GM23338 (cell line): Measurements from ENCODE around the gene WWOX. TPM values are rescaled to one million over a fixed set of nuclear protein-coding genes. Genes with fewer than 3 reads are reported as not detected.

Source experiments
- ATAC-seq: fragments of 200-7000 bp; cut with Tn5 transposase; 3 replicates; pipeline ENCODE4 v1.9.1; 2020
- DNase-seq: peaks from one replicate; pipeline ENCODE4 v3.0.0-alpha.2; 2015; ENCODE audit warnings: low spot score
- H2AFZ ChIP-seq: fragments of 200-600 bp; sonication (generic); 2 replicates; pipeline ENCODE4 v1.8.0; 2016; ENCODE audit warnings: antibody characterized with exemption, mild to moderate bottlenecking, moderate library complexity
- H3F3A ChIP-seq: fragments of 200-600 bp; sonication (generic); replicated peaks from 2 replicates; pipeline ENCODE4 v1.8.0; 2017; ENCODE audit warnings: antibody characterized with exemption, mixed run types, low read depth
- H3K27ac ChIP-seq: fragments of 200-600 bp; sonication (generic); 2 replicates; pipeline ENCODE4 v1.6.1; 2016; ENCODE audit warnings: low read depth
- H3K27me3 ChIP-seq: fragments of 200-600 bp; sonication (generic); 2 replicates; pipeline ENCODE4 v1.8.0; 2016; ENCODE audit warnings: mild to moderate bottlenecking, mixed run types, moderate library complexity; ENCODE audit not compliant: insufficient read depth
- H3K36me3 ChIP-seq: fragments of 200-600 bp; sonication (generic); 2 replicates; pipeline ENCODE4 v1.8.0; 2016; ENCODE audit warnings: mild to moderate bottlenecking; ENCODE audit not compliant: insufficient read depth
- H3K4me1 ChIP-seq: fragments of 200-600 bp; sonication (generic); 2 replicates; pipeline ENCODE4 v1.8.0; 2016; ENCODE audit warnings: mild to moderate bottlenecking, moderate library complexity; ENCODE audit not compliant: insufficient read depth
- H3K4me2 ChIP-seq: fragments of 200-600 bp; sonication (generic); 2 replicates; pipeline ENCODE4 v1.7.1; 2017; ENCODE audit warnings: mixed run types
- H3K4me3 ChIP-seq: fragments of 200-600 bp; sonication (generic); 2 replicates; pipeline ENCODE4 v1.6.1; 2016; ENCODE audit warnings: mixed run types
- H3K79me2 ChIP-seq: fragments of 200-600 bp; sonication (generic); replicated peaks from 2 replicates; pipeline ENCODE4 v1.8.0; 2017; ENCODE audit warnings: mild to moderate bottlenecking; ENCODE audit not compliant: insufficient read depth
- H3K9me2 ChIP-seq: fragments of 200-600 bp; sonication (generic); 2 replicates; pipeline ENCODE4 v1.8.0; 2017; ENCODE audit not compliant: insufficient read depth
- H4K20me1 ChIP-seq: fragments of 200-600 bp; sonication (generic); replicated peaks from 2 replicates; pipeline ENCODE4 v1.8.0; 2017; ENCODE audit warnings: mild to moderate bottlenecking; ENCODE audit not compliant: insufficient read depth
- H3K27ac Mint-ChIP-seq: 2 replicates; pipeline ENCODE4 v1.8.0; 2020; ENCODE audit warnings: inconsistent platforms, mild to moderate bottlenecking, moderate library complexity, mixed read lengths
- H3K27me3 Mint-ChIP-seq: 3 replicates; pipeline ENCODE4 v1.8.0; 2022; ENCODE audit warnings: low read depth, mild to moderate bottlenecking, moderate library complexity, mixed read lengths, inconsistent platforms; ENCODE audit not compliant: insufficient read depth, poor library complexity
- H3K36me3 Mint-ChIP-seq: 3 replicates; pipeline ENCODE4 v1.8.0; 2021; ENCODE audit warnings: low read depth, mild to moderate bottlenecking, inconsistent platforms, moderate library complexity, mixed read lengths
- H3K4me1 Mint-ChIP-seq: 3 replicates; pipeline ENCODE4 v1.8.0; 2020; ENCODE audit warnings: mild to moderate bottlenecking, inconsistent platforms, mixed read lengths
- H3K4me3 Mint-ChIP-seq: 3 replicates; pipeline ENCODE4 v1.8.0; 2021; ENCODE audit warnings: moderate library complexity, mild to moderate bottlenecking, inconsistent platforms, mixed read lengths
- H3K9me3 Mint-ChIP-seq: 3 replicates; pipeline ENCODE4 v1.8.0; 2020; ENCODE audit warnings: moderate library complexity, mild to moderate bottlenecking, inconsistent platforms, mixed read lengths
- CREB1 ChIP-seq: fragments of 250-450 bp; sonication (Bioruptor Pico); IDR thresholded peaks from 2 replicates; pipeline ENCODE4 v1.5.0; 2020; ENCODE audit warnings: low read depth, mild to moderate bottlenecking, moderate library complexity
- CTCF ChIP-seq, 2 experiments: fragments of 200-600 bp in 1 of 2; sonication (generic) in 1 of 2; conservative IDR thresholded peaks; 2 replicates each; pipeline versions ENCODE4 v1.5.1 to v1.6.1; 2016 to 2017; ENCODE audit warnings: antibody characterized with exemption in 2 of 2, low read depth in 2 of 2, mild to moderate bottlenecking in 2 of 2, moderate library complexity in 1 of 2
- ETS1 ChIP-seq: IDR thresholded peaks from 2 replicates; pipeline ENCODE4 v1.6.1; 2016; ENCODE audit warnings: antibody characterized with exemption
- EZH2 ChIP-seq: fragments of 200-600 bp; sonication (generic); IDR thresholded peaks from one replicate; pipeline ENCODE4 v1.8.0; 2017; ENCODE audit warnings: antibody characterized with exemption, mild to moderate bottlenecking, low read depth; ENCODE audit not compliant: unreplicated experiment
- EZH2phosphoT487 ChIP-seq: fragments of 200-600 bp; sonication (generic); IDR thresholded peaks from one replicate; pipeline ENCODE4 v1.8.1; 2018; ENCODE audit warnings: antibody characterized with exemption; ENCODE audit not compliant: unreplicated experiment
- JUNB ChIP-seq: IDR thresholded peaks from one replicate; pipeline ENCODE4 v1.6.1; 2016; ENCODE audit warnings: antibody characterized with exemption; ENCODE audit not compliant: unreplicated experiment
- NANOG ChIP-seq: IDR thresholded peaks from 2 replicates; pipeline ENCODE4 v1.6.1; 2016; ENCODE audit warnings: antibody characterized with exemption, borderline replicate concordance
- POLR2AphosphoS5 ChIP-seq: IDR thresholded peaks from 2 replicates; pipeline ENCODE4 v1.6.1; 2016; ENCODE audit warnings: antibody characterized with exemption, low read depth
- REST ChIP-seq: IDR thresholded peaks from one replicate; pipeline ENCODE4 v1.6.1; 2018; ENCODE audit warnings: antibody characterized with exemption; ENCODE audit not compliant: unreplicated experiment
- STAT1 ChIP-seq: IDR thresholded peaks from one replicate; pipeline ENCODE4 v1.6.1; 2016; ENCODE audit warnings: antibody characterized with exemption; ENCODE audit not compliant: unreplicated experiment
- ZNF114 ChIP-seq: fragments of 250-450 bp; sonication (Bioruptor Pico); IDR thresholded peaks from 2 replicates; pipeline ENCODE4 v1.5.0; 2020; ENCODE audit warnings: mild to moderate bottlenecking, moderate library complexity
- ZNF331 ChIP-seq: fragments of 250-450 bp; sonication (Bioruptor Pico); IDR thresholded peaks from 2 replicates; pipeline ENCODE4 v1.5.0; 2020; ENCODE audit warnings: low read depth, mild to moderate bottlenecking, moderate library complexity
- ZNF462 ChIP-seq: fragments of 250-450 bp; sonication (Bioruptor Pico); IDR thresholded peaks from 2 replicates; pipeline ENCODE4 v1.5.0; 2020; ENCODE audit warnings: mild to moderate bottlenecking, moderate library complexity
- polyA plus RNA-seq: library from polyadenylated mRNA; unstranded; fragments of >200 nt; fragmentation: Nextera tagmentation; extraction: Ambion mirVana; gene quantifications from 2 replicates; pipeline ENCODE4 v1.2.1, GENCODE V29; 2016
- total RNA-seq: library from RNA; depleted of rRNA; stranded (reverse); fragments of >200 nt; shearing (Covaris generic); gene quantifications from 2 replicates; pipeline ENCODE4 v1.2.3, GENCODE V29; 2014

The WWOX gene
- total and polyA plus RNA-seq, 2 experiments from 2014 or later = 10.0 to 19.3 TPM

- Histone ChIP-seq H2AFZ (no peak overlapping the region), H3K4me2 (no peak overlapping the region), H3K27me3 (no peaks in the 10 kb centered on the region), H3K4me3 (no peak overlapping the region), H3K4me1 (no peaks in the 10 kb centered on the region), H3K36me3 (no peaks in the 10 kb centered on the region), H3K27ac (no peak overlapping the region), H3K9me2 (peaks cover 11% of the 10 kb centered on the region; the same call in 1 of the 2 replicates), H3F3A (no peaks in the 10 kb centered on the region), H3K79me2 (no peaks in the 10 kb centered on the region), H4K20me1 (no peaks in the 10 kb centered on the region)
- H3K27ac Mint-ChIP-seq = no peak overlapping the region
- H3K4me1 Mint-ChIP-seq = peaks cover 5% of the 10 kb centered on the region; the same call in 2 of the 3 replicates
- ATAC-seq (no peak), DNase-seq (no peak)
- no peaks in the 10 kb centered on the region for H3K36me3 Mint-ChIP-seq
- H3K27me3 Mint-ChIP-seq = peaks cover 3% of the 10 kb centered on the region
- TF ChIP-seq NANOG (no peak), ZNF462 (no peak), CTCF (conservative IDR thresholded peaks at IDR 0.05; ENCODE audit: low read depth in 2 of 2) (no peak), JUNB (no peak), CREB1 (CRISPR knock-in tag) (no peak), REST (no peak), POLR2AphosphoS5 (no peak), ETS1 (no peak), ZNF114 (no peak), EZH2 (no peak), EZH2phosphoT487 (no peak), ZNF331 (CRISPR knock-in tag) (no peak), STAT1 (no peak)
- no peaks in the 10 kb centered on the region for H3K9me3 Mint-ChIP-seq
- H3K4me3 Mint-ChIP-seq = no peak overlapping the region
These were observed 685.3 kb downstream of the WWOX start for GRCh38 chr16:78784771-78785170.
